ENCODE results near the gene ELOVL2.

ELOVL2 gene

DNA sequence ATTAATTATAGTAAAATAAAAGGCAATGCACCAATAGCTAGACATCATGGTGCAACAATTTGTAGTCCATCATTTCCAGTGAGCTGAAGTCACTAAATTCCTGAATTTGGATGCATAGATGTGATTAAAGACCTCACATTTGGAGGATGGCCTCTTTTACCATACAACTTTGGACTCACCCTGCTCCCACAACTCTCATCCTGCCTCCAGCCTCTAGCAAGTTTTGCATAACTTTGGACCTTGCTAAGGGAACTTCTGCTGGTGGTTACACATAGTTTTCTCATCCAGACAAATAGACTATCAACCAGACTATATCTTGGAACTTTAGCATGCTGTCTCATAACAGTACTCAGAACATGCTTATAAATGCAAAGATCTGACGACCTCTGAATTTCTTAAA lies 12.8 kb upstream of the ELOVL2 start:
- DNase-seq: no peak

DNA sequence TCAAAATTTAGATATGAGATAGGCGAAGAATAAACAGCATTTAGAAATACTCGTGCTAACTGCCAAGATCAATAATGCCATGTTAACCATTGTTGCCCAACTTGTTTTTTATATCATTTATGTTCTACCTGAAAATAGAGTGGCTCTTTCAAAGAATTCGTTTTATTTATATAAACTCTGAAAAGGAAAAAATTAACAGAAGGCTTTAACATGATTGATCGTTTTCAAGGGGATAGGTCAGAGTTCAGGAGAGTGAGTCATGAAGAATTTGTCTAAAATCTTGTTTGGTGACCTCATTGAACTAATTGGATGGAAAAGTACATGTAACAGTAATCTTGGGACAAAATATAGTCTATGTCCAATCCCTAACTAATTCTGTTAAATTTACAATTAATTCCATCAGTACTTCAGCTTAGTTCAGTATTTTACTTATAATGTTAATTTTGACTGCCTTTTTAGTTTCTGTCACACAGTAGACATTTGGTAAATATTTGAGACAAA lies 11.1 kb upstream of the ELOVL2 start:
- DNase-seq: no peak

DNA sequence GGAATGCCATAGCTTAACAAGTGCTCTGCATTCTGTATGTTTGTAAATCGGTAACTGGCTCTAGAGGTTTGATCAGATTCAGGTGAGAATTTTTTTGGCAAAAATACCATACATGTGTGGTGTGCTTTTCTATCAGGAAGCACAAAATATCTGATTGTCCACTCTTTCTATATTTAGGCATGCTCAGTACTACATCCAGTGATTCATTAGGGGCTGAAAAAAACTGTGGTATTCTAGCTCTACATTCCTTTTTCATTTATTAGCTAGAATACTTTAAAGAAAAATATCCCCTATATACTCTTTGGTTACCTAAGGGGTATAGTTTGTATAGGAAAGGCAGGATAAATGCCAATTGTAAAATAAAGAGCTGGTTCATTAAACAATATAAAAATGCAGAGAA lies 10.6 kb upstream of the ELOVL2 start:
- DNase-seq: no peak

DNA sequence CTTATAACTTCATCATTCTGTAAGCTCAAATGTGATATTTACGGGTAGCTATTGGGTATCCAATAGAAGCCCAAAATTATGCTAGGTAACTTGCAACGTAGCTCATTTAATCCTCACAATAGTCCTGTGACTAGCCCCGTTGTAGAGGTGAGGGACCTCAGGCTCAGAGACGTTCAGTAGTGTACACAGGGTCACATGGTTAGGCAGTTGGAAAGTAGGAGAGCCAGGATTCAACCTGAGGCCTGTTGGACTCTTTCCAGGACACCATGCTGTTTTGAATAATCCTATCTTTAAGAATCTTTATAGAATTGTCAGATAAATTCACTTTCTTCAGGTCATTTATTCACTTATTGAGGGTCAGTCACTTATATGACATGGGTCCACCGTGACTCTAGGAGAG lies 9.2 kb upstream of the ELOVL2 start:
- DNase-seq: no peak

DNA sequence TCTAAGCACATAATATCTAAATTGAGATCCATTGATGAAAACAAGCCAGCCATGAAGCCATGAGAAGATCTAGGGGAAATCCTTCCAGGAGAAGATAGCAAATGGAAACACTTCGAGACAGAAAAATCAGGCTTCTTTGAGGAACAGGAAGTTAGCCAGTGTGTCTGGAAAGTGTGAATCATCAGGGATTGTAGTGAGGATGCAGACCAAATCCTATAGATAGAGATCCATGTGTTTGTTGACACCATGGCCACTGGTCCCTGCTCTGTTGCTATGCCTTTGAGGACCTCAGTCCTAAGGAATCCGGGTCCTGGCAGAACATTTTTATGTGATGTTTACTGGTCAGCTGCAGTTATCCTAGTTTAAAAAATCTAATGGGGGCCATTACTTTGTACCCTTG lies 6.6 kb upstream of the ELOVL2 start:
- no peak for DNase-seq

DNA sequence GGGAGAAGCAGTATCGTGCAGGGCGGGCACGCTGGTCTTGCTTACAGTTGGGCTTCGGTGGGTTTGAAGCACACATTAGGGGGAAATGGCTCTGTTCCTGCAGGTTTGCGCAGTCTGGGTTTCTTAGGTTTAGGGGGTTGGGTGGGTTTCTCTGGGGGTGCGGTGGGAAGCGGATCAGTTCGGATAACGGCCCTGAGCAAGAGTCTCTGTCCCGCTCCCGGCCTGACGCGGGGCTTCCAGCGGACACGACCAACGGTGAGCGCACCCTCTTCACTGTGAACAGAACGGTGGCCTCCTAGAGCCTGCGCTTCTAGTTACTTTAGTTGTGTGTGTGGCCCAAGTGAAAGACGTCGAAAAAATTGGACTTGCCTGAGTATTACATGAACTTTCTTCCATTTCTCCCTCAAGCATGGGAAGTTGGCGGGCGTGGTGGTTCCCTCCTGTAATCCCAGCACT lies 635 bp upstream of the ELOVL2 start:
- DNase-seq: no peak

DNA sequence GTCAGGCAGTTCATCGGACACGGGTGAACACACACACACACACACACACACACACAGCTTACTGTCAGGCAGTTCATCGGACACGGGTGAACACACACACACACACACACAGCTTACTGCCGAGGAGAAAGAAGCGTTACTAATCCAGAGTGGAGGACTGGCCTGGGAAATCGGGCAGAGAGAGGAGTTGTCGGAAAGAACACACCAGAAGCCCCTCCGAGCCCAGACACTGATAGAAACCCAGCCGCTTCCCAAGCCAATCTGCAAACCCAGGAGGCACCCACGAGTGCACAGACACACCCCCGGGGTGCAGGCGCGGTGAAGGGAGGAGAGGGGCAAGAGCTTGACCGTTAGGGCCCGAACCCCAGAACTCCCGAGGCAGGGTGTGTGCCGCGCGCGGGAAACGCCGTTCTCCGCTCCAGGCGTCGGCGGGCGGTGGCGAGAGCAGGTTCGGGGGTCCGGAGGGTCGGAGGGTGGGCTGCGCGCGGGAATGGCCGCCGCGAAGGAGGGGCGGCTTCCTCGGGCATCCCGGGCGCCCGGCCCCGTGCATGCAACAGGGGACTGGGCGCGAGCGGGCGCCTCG lies 636 bp downstream of the ELOVL2 start:
- no peak for DNase-seq

DNA sequence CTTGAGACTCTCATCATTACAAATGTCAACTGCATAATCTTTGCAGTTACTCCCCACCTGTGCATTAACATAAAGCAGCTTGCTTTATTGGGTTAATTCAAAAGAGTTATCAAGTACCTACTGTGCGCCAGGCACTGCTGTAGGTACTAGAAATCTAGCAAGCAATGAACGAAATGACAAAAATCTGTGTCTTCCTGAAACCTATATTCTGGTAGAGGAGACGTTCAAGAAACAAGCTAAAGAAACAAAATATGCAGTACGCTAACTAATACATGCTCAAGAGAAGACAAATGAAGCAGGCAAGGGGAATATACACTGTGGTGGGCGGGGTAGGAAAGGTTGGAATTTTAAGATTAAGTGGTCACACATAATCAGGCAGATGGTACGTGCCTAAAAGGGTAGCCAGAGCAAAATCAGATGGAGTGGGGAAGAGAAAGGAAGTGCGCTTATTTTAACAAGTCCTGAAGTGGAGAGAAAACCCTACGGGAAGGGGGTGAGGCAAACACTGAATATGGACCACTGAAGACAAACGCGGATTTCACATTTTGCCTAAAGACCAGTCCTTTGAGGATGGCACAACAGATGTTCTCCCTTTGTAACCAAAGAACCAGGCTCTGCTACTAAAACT lies 1.2 kb downstream of the ELOVL2 start:
- no peak for DNase-seq

DNA sequence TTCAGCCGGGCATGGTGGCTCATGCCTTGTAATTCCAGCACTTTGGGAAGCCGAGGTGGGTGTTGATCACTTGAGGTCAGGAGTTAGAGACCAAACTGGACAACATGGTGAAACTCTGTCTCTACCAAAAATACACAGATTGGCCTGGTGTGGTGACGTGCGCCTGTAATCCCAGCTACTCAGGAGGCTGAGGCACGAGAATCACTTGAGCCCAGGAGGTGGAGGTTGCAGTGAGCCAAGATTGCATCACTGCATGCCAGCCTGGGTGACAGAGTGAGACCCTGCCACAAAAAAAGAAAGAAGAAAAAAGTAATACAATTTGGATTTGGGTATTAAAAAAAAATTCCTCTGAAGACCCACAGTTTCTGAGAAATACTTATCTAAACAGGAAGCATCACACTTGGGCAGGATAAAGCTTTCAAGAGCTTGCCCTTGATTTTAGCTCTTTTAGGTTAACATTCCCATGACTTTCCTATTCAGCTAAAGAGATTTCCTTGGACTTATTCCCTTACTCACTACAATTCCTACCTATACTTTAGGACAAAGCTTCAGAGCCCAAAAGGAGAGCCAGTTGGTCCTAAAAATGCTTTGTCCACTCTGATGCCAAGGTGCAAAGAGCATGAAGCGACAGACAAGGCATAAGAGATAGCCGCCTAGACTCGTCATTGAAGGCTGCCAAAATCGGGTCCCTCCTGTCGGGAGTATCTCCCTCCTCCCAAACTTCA lies 1.9 kb downstream of the ELOVL2 start:
- no peak for DNase-seq

DNA sequence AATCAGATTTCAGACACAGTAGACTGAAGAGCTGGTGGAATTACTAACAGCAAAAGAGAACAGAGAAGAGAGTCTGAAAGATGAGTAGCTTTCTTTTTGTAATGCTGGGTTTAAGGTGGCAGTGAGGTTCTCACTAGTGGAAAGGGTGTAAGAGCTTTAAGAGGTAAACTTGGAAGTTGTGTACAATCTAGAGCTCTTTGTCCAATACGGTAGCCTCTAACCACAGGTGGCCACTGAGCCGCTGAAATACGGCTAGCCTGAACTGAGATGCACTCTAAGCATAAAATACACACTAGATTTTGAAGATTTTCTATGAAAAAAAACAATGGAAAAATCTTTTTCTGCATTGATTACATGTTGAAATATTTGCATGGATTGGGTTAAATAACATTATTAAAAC lies 4.0 kb downstream of the ELOVL2 start:
- no peak for DNase-seq

DNA sequence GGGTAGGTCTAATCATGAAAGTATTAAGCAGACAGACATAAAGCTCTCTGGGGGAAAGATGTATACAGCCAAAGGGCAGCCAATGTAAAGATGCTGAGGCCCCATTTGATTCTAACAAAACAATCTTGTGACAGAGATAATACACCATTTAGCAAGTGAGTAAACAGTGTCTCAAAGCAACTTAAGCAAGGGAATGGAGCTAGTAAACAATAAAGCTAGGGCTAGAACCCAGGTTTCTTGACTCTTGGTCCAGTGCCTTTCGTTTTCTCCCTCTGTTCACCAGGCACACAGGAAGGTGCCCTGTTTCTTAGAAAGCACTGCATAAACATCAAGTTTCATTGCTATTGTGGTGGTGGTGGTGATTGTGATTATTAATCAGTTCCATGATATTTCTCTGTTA lies 5.1 kb downstream of the ELOVL2 start:
- DNase-seq: no peak

DNA sequence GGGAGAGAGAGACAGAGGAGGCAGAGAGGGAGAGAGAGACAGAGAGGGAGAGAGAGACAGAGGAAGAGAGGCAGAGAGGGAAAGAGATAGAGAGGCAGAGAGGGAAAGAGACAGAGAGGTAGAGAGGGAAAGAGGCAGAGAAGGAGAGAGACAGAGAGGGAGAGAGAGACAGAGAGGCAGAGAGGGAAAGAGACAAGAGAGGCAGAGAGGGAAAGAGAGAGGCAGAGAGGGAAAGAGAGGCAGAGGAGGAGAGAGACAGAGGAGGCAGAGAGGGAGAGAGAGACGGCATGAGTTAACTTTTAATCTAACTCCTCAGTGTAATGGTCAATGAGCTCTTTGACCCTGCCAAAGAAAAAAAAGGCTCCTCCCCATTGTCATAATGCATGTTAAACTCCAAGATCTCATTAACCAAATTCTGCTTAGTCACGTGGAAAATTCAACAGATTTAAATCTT lies 7.1 kb downstream of the ELOVL2 start:
- DNase-seq: no peak

DNA sequence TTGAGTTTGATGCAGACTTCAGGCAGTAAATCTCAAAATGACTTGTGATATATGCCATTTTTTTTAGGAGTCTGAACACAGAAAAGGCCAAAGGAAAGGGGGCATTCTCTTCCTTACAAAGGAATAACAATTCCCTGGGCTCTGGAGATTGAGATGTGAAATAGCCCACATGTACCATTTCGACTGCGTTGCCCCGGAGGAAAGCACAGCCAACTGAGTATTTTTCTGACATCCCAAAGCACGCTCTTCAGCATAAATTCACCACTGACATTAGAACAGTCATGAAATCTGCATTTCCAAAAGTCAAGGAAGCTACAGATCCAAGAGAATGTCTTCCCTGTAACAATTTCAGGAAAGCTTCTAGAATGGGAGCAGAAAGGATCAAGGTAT lies 7.8 kb downstream of the ELOVL2 start:
- DNase-seq: no peak

DNA sequence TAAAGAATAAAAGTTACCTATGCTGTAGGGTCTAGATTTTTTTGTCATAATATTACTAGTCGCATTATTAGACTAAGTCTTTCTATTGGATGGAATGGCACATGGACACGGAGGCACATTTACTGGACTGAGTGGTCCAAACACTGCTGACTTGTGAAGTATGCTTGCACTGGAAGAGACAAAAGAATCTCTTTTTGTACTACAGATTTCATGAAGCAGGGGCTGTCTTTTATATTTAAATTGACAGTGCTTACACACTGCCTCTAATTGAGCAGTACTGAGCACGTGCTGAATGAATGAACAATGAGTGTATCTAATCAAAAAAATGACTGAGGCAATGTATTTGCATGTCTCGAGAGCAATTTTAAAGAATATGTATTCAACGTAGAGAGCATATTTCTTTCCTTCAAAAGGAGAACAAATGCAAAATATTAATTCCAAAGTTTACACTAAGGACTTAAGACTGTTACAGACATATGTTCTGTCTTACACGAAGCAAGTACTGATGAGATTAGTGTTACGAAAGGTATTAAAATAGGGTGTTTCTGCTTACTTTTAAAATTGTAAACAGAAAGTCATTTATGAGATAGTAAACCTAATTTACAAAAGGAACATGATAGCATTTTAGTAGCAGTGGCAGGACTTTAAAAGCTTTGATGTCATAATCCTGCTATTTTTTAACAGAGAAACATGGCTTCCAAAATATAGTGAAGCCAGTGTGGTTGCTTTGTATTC lies 8.3 kb downstream of the ELOVL2 start:
- DNase-seq: no peak

DNA sequence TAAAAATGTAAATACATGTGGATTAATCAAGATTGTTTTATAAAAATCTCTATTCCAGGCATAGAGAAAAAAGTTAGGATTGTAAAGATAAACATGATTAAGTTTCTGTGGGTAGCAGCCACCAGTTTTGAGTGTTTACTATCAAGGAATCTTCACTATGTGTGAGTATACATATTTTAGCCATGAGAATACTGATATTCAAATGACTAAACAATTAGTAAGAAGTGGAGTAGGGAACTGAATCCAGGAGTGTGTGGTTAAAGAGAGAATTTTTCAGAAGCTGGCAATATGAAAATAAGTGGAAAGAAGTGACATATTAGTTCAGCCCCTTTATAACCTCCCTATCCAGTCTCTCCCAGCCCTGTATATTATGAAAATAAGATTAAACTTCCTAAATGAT lies 10.3 kb downstream of the ELOVL2 start:
- DNase-seq: no peak

DNA sequence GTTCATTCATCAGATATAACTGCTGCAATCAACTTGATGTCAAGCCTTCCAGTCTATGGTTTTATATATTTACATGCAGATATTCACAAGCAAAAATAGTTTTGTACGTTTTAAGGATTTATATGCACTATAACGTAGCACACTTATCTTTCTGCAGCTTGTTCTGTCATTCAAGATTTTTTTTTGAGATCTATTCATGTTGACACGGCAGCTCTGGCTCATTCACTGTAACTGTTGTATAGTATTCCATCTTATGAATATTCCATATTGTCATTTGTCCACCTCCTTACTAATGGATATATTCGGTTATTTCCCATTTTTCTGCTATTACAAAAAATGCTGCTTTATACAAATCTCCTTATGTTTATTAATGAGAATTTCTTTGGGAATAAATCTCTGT lies 13.2 kb downstream of the ELOVL2 start:
- no peak for DNase-seq

DNA sequence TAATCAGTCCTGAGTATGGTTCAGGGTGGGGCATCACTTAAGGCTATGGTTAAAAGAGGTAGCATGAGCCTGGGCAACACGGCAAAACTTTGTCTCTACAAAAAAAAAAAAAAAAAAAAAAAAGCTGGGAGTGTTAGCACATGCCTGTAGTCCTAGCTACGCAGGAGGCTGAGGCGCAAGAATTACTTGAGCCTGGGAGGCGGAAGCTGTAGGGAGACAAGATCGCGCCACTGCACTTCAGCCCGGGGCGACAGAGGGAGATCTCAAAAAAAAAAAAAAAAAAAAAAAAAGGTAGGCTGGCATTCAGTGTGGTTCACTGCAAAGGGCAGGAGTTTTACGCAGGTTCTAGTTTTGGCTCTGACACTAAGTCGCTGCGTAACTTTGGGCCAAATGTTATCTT lies 15.1 kb downstream of the ELOVL2 start:
- no peak for DNase-seq

DNA sequence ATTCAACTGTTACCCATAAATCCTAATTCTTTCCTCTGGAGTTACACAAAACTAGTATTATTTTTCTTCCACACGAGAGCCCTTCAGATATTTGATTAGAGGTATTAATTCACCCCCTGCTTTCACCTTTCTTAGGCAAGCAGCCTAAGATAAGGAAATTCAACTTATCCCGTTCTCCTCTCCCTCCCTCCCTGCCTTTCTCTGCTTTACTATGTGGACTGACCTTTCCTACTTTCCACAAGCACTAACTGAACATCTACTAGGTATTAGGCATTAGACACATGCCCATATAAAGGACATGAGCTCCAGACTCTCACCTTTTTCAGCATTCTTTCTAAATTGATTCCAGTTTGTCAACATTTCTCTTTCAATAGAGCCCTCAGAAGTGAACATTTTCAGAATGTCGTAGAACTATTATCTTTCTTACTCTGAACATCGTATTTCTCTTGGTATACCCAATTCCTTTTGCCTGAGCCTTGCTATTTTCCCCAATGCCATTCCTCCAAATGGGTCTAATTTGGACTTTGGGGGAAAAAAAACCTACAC lies 16.5 kb downstream of the ELOVL2 start:
- DNase-seq: no peak

DNA sequence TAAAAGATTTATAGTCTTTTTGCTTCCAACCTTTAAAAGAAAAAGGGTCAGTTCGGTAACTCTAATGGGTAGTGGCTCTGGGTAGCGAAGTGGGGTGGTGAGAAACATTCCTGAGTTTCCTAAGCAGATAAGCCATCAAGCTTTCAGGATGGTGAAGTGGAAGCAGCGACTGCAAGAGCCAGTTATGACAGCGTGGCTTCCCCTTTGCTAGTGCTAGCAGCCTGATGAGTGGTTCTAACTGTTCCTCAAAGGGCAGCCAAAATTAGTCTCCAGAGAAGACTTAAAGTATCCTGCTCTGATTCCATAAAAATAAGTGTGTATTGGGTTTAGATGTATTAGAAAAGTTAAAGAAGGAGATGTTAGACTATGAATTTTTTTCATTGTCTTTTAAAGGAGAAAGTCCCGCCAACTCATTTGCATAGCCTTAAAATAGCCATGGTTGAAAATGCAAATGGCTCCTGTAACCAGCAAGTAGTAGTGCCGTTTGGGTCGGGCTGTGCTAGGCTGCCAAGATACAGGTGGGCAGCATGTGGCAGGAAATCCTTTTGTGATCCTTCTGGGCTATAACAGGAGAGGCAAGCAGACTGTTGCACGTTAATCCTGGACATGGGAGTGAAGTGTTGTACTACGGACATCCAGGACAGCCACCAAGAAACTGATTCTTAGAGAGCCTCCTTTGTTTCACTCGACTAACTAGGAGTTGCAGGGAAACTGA lies 18.0 kb downstream of the ELOVL2 start:
- no peak for DNase-seq

DNA sequence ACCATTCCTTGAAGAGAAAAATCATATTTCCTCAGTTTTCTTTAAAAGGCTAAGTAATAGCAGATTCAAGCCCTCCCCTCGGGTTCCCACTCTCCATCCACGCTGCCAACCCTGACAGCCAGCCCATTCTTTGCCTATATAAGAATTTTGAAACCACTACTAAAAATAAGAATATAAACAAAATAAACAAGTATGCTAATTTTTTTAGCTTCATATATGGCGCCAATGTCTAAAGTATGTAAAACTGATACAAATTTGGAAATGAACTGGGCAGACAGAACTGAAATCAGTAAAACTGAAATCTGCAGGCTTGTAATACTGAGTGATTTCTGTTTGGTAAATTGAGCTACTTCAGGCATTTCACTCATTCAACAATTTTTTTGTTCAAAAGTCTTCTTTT lies 19.0 kb downstream of the ELOVL2 start:
- DNase-seq: no peak

DNA sequence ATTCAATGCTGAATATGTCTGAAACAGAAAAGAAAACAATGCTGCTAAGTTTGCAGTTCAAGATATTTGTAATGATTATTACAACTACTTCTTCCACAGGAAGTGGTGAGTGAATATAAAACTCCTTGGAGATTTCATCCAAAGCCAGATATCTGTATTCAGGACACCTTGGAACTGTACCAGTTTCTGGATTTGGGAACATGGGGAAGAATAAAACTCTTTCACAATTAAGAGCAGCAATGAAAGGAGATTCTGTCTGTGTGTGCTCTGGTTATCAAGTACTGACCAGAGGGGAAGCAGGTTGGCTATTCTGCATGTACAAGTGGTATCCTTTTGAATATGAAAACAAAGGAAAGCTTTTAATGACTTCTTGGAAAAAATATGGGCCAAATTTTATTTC lies 21.1 kb downstream of the ELOVL2 start:
- no peak for DNase-seq

DNA sequence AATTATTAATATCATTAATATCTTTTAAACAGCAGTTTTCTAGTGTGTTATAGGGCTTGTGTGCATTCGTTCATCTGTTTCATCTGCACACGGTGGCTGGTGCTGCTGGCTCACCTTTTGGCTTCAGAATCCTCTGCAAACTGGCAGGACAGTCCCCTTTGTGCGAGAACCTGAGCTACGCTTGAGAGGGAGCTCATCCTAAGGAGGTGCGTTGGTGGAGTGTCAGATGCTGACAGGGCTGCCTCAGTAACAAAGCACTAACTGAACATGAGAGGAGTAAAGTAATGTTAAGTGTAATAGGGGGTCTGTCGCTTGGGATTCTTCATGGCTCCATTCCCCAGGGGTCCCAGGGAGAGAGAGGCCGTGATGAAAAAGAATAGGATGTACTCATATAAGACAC lies 22.4 kb downstream of the ELOVL2 start:
- DNase-seq: no peak

DNA sequence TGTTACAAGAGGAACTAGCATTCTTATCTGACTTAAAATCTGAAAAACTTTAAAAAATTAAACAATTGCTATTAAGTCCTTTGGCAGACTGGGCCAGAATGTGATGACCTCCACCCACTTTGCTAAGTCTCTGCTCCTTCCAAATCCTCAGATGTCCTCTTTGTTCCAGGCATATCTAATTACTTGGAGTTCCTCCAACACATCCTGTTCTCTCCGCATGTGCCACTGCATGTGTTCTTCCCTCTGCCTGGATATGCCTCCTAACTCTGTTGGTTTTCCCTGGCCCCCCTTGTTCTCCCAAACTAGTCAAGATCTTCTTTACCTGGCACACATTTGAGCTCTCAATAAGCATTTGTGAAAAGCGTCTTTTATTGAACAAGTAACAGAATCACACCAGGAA lies 23.1 kb downstream of the ELOVL2 start:
- no peak for DNase-seq

All from cerebellar nuclear complex (tissue), 1 donor.